GM23338 (cell line): ENCODE results near the gene NAT8L.

ENCODE experiments used
- CREB1 ChIP-seq: fragments of 250-450 bp; sonication (Bioruptor Pico); IDR thresholded peaks from 2 replicates; pipeline ENCODE4 v1.5.0; 2020; ENCODE audit warnings: low read depth, mild to moderate bottlenecking, moderate library complexity
- CTCF ChIP-seq, 2 experiments: fragments of 200-600 bp in 1 of 2; sonication (generic) in 1 of 2; conservative IDR thresholded peaks; 2 replicates each; pipeline versions ENCODE4 v1.5.1 to v1.6.1; 2016 to 2017; ENCODE audit warnings: antibody characterized with exemption in 2 of 2, low read depth in 2 of 2, mild to moderate bottlenecking in 2 of 2, moderate library complexity in 1 of 2
- EZH2 ChIP-seq: fragments of 200-600 bp; sonication (generic); IDR thresholded peaks from one replicate; pipeline ENCODE4 v1.8.0; 2017; ENCODE audit warnings: antibody characterized with exemption, mild to moderate bottlenecking, low read depth; ENCODE audit not compliant: unreplicated experiment
- EZH2phosphoT487 ChIP-seq: fragments of 200-600 bp; sonication (generic); IDR thresholded peaks from one replicate; pipeline ENCODE4 v1.8.1; 2018; ENCODE audit warnings: antibody characterized with exemption; ENCODE audit not compliant: unreplicated experiment
- JUNB ChIP-seq: IDR thresholded peaks from one replicate; pipeline ENCODE4 v1.6.1; 2016; ENCODE audit warnings: antibody characterized with exemption; ENCODE audit not compliant: unreplicated experiment
- NANOG ChIP-seq: IDR thresholded peaks from 2 replicates; pipeline ENCODE4 v1.6.1; 2016; ENCODE audit warnings: antibody characterized with exemption, borderline replicate concordance
- POLR2AphosphoS5 ChIP-seq: IDR thresholded peaks from 2 replicates; pipeline ENCODE4 v1.6.1; 2016; ENCODE audit warnings: antibody characterized with exemption, low read depth
- STAT1 ChIP-seq: IDR thresholded peaks from one replicate; pipeline ENCODE4 v1.6.1; 2016; ENCODE audit warnings: antibody characterized with exemption; ENCODE audit not compliant: unreplicated experiment
- ZNF331 ChIP-seq: fragments of 250-450 bp; sonication (Bioruptor Pico); IDR thresholded peaks from 2 replicates; pipeline ENCODE4 v1.5.0; 2020; ENCODE audit warnings: low read depth, mild to moderate bottlenecking, moderate library complexity

GRCh38 chr4:2040391-2041238, 18.5 kb upstream of the NAT8L start:
- TF ChIP-seq CTCF (conservative IDR thresholded peaks at IDR 0.05; ENCODE audit: low read depth in 2 of 2) (no peak), EZH2phosphoT487 (peak; percentile 55), EZH2 (no peak), POLR2AphosphoS5 (no peak), CREB1 (CRISPR knock-in tag) (no peak), NANOG (no peak), JUNB (no peak), STAT1 (no peak), ZNF331 (no peak)
